CD4-positive, alpha-beta T cell treated with Interleukin-2 at 100 ng/mL for 4 hours (primary cell): ENCODE data around the gene FIGN.

Experiments used
- DNase-seq: peaks from one replicate; pipeline ENCODE4 v3.0.0-alpha.2; 2020; ENCODE audit warnings: low spot score

FIGN gene

GRCh38 chr2:163662141-163662780, 73.5 kb downstream of the FIGN start:
- no peak for DNase-seq

GRCh38 chr2:163659224-163659623, 76.6 kb downstream of the FIGN start:
- DNase-seq: no peak

GRCh38 chr2:163658556-163658955, 77.3 kb downstream of the FIGN start:
- DNase-seq: no peak

GRCh38 chr2:163657281-163657656, 78.5 kb downstream of the FIGN start:
- DNase-seq: no peak

- no peak for DNase-seq
These were observed 79.1 kb downstream of the FIGN start for GRCh38 chr2:163656622-163657280.

GRCh38 chr2:163655667-163656066, 80.1 kb downstream of the FIGN start:
- no peak for DNase-seq

- no peak for DNase-seq
These were observed 83.1 kb downstream of the FIGN start for GRCh38 chr2:163652751-163653150.

- DNase-seq: no peak
These were observed 86.7 kb downstream of the FIGN start for GRCh38 chr2:163649080-163649479.

- no peak for DNase-seq
These were observed 88.5 kb downstream of the FIGN start for GRCh38 chr2:163647300-163647699.

GRCh38 chr2:163646687-163647086, 89.1 kb downstream of the FIGN start:
- no peak for DNase-seq

GRCh38 chr2:163644238-163644637, 91.6 kb downstream of the FIGN start:
- DNase-seq: no peak

- no peak for DNase-seq
These were observed 93.8 kb downstream of the FIGN start for GRCh38 chr2:163641986-163642385.

- no peak for DNase-seq
These were observed 95.1 kb downstream of the FIGN start for GRCh38 chr2:163640542-163641193.

GRCh38 chr2:163637871-163638270, 97.9 kb downstream of the FIGN start:
- no peak for DNase-seq

- no peak for DNase-seq
These were observed 102.5 kb downstream of the FIGN start for GRCh38 chr2:163633291-163633690.

GRCh38 chr2:163630836-163631235, 105.0 kb downstream of the FIGN start:
- no peak for DNase-seq

- no peak for DNase-seq
These were observed 109.1 kb downstream of the FIGN start for GRCh38 chr2:163626639-163627109.

GRCh38 chr2:163626208-163626607, 109.6 kb downstream of the FIGN start:
- no peak for DNase-seq

GRCh38 chr2:163625632-163626031, 110.2 kb downstream of the FIGN start:
- DNase-seq: no peak

- no peak for DNase-seq
These were observed 114.3 kb downstream of the FIGN start for GRCh38 chr2:163621445-163622004.

- no peak for DNase-seq
These were observed 118.3 kb downstream of the FIGN start for GRCh38 chr2:163617517-163617916.

- DNase-seq: no peak
These were observed 122.5 kb downstream of the FIGN start for GRCh38 chr2:163613266-163613731.

GRCh38 chr2:163612332-163612731, 123.5 kb downstream of the FIGN start:
- no peak for DNase-seq
